ENCODE data around the gene RNU1-2.
"Not testable (repeated sequence)": the region's sequence is repeated elsewhere in the genome, so short reads cannot be mapped to it uniquely, and the experiment has no call there.

GRCh38 chr1:16893796-16894195 lies 2.0 kb upstream of the RNU1-2 start:
- not testable (repeated sequence) for TF ChIP-seq CTCF, EP300 (IDR thresholded peaks at IDR 0.05)
